Skin epidermis (tissue), 12 donors: Measurements from ENCODE around the gene CDO1.

Experiments
- H3K27ac ChIP-seq, 21 experiments: fragments of 200-600 bp; sonication (generic) in 11 of 21; one replicate each; pipeline ENCODE4 v1.5.0; 2020; ENCODE audit warnings: mild to moderate bottlenecking in 3 of 21, inconsistent platforms in 2 of 21, moderate library complexity in 2 of 21
- H3K4me3 ChIP-seq, 7 experiments: fragments of 200-600 bp; sonication (generic) in 2 of 7; one replicate each; pipeline ENCODE4 v1.5.0; 2020; ENCODE audit warnings: inconsistent platforms in 2 of 7, mild to moderate bottlenecking in 2 of 7, moderate library complexity in 1 of 7

Gene CDO1

GRCh38 chr5:115816226-115817081, at the start of gene CDO1:
TSS of gene CDO1 (minus strand) at chr5:115816659. CDS start at chr5:115816397, 262 bp downstream.
- H3K4me3 ChIP-seq, result peak within 1 kb of the TSS; percentile 19 to 42 (median 27)
- peak within 1 kb of the TSS in 10 of 21 experiments; percentile 42 to 84 (median 74) for H3K27ac ChIP-seq

GRCh38 chr5:115859378-115859777, 42.9 kb upstream of the CDO1 start:
- Histone ChIP-seq H3K27ac (no peak overlapping the region), H3K4me3 (no peak overlapping the region)

- Histone ChIP-seq H3K4me3 (no peak overlapping the region), H3K27ac (no peak overlapping the region)
Measured at GRCh38 chr5:115858396-115858795, 41.9 kb upstream of the CDO1 start.

GRCh38 chr5:115857626-115858349, 41.3 kb upstream of the CDO1 start:
- no peak overlapping the region for H3K27ac ChIP-seq
- no peak overlapping the region for H3K4me3 ChIP-seq

- H3K27ac ChIP-seq, result no peak overlapping the region
- no peak overlapping the region for H3K4me3 ChIP-seq
Measured at GRCh38 chr5:115857057-115857479, 40.6 kb upstream of the CDO1 start.

- Histone ChIP-seq H3K27ac (no peak overlapping the region), H3K4me3 (no peak overlapping the region)
Measured at GRCh38 chr5:115855959-115856358, 39.5 kb upstream of the CDO1 start.

GRCh38 chr5:115854139-115854538, 37.7 kb upstream of the CDO1 start:
- no peak overlapping the region for H3K27ac ChIP-seq
- no peak overlapping the region for H3K4me3 ChIP-seq

GRCh38 chr5:115850744-115851416, 34.4 kb upstream of the CDO1 start:
- Histone ChIP-seq H3K4me3 (no peak overlapping the region), H3K27ac (no peak overlapping the region)

- H3K4me3 ChIP-seq, result no peak overlapping the region
- H3K27ac ChIP-seq, result no peak overlapping the region
Measured at GRCh38 chr5:115849258-115849798, 32.9 kb upstream of the CDO1 start.

GRCh38 chr5:115847290-115847689, 30.8 kb upstream of the CDO1 start:
- no peak overlapping the region for H3K27ac ChIP-seq
- no peak overlapping the region for H3K4me3 ChIP-seq

GRCh38 chr5:115844321-115844817, 27.9 kb upstream of the CDO1 start:
- Histone ChIP-seq H3K27ac (peak overlapping the region in 1 of 21 experiments; percentile 29), H3K4me3 (no peak overlapping the region)

GRCh38 chr5:115843444-115844130, 27.1 kb upstream of the CDO1 start:
- H3K4me3 ChIP-seq, result peak overlapping the region in 2 of 7 experiments; percentile 79 to 98
- H3K27ac ChIP-seq, result no peak overlapping the region

- peak overlapping the region in 7 of 21 experiments; percentile 85 to 95 (median 92) for H3K27ac ChIP-seq
- peak overlapping the region; percentile 79 to 99 (median 86) for H3K4me3 ChIP-seq
Measured at GRCh38 chr5:115842952-115843351, 26.5 kb upstream of the CDO1 start.

GRCh38 chr5:115842089-115842935, 25.9 kb upstream of the CDO1 start:
- H3K27ac ChIP-seq, result peak overlapping the region; percentile 58 to 97 (median 93)
- peak overlapping the region; percentile 79 to 99 (median 86) for H3K4me3 ChIP-seq

- peak within 1 kb of the TSS; percentile 79 to 99 (median 86) for H3K4me3 ChIP-seq
- peak within 1 kb of the TSS; percentile 58 to 97 (median 93) for H3K27ac ChIP-seq
Measured at GRCh38 chr5:115841382-115842088, 25.1 kb upstream of the CDO1 start, which contains the start of the genes AP3S1 and ATG12. TSS of gene AP3S1 (plus strand) at chr5:115841935. CDS start at chr5:115842038, 103 bp downstream. TSS of gene ATG12 (minus strand) at chr5:115841565. CDS start at chr5:115841552, 13 bp downstream.

- Histone ChIP-seq H3K4me3 (peak overlapping the region; percentile 79 to 99 (median 86)), H3K27ac (peak overlapping the region; percentile 43 to 97 (median 93))
Measured at GRCh38 chr5:115840873-115841272, 24.4 kb upstream of the CDO1 start.

- Histone ChIP-seq H3K27ac (no peak overlapping the region), H3K4me3 (peak overlapping the region in 1 of 7 experiments; percentile 4)
Measured at GRCh38 chr5:115838885-115839518, 22.5 kb upstream of the CDO1 start.
